IPS-18a (cell line): ENCODE measurements around the gene TGFBR2.

Source experiments
- H3K27ac ChIP-seq: one replicate; pipeline ENCODE4 v1.5.1; 2013; ENCODE audit warnings: low read length
- H3K27me3 ChIP-seq: one replicate; pipeline ENCODE4 v1.6.1; 2013; ENCODE audit warnings: mild to moderate bottlenecking, low read length; ENCODE audit not compliant: control insufficient read depth, insufficient read depth
- H3K36me3 ChIP-seq: one replicate; pipeline ENCODE4 v1.6.1; 2013; ENCODE audit warnings: low read depth, low read length; ENCODE audit not compliant: control insufficient read depth
- H3K4me1 ChIP-seq: one replicate; pipeline ENCODE4 v1.6.1; 2013; ENCODE audit warnings: low read depth, low read length; ENCODE audit not compliant: control insufficient read depth
- H3K4me3 ChIP-seq: one replicate; pipeline ENCODE4 v1.5.1; 2013; ENCODE audit warnings: low read length
- H3K9ac ChIP-seq: one replicate; pipeline ENCODE4 v1.6.1; 2013; ENCODE audit warnings: mild to moderate bottlenecking, low read length, moderate library complexity
- H3K9me3 ChIP-seq: one replicate; pipeline ENCODE4 v1.6.1; 2013; ENCODE audit warnings: low read depth, low read length; ENCODE audit not compliant: control insufficient read depth

TGFBR2 gene

GRCh38 chr3:30632065-30632464 lies 25.7 kb downstream of the TGFBR2 start:
- Histone ChIP-seq H3K27ac (no peak overlapping the region), H3K27me3 (no peaks in the 10 kb centered on the region), H3K36me3 (no peaks in the 10 kb centered on the region), H3K4me3 (no peak overlapping the region), H3K4me1 (peaks cover 19% of the 10 kb centered on the region), H3K9ac (no peak overlapping the region), H3K9me3 (no peaks in the 10 kb centered on the region)

- Histone ChIP-seq H3K9me3 (no peaks in the 10 kb centered on the region), H3K4me3 (no peak overlapping the region), H3K9ac (no peak overlapping the region), H3K36me3 (no peaks in the 10 kb centered on the region), H3K4me1 (peaks cover 18% of the 10 kb centered on the region), H3K27ac (no peak overlapping the region), H3K27me3 (no peaks in the 10 kb centered on the region)
These were observed 26.1 kb downstream of the TGFBR2 start for GRCh38 chr3:30632521-30632920.

- H3K36me3 ChIP-seq = no peaks in the 10 kb centered on the region
- no peaks in the 10 kb centered on the region for H3K27me3 ChIP-seq
- no peak overlapping the region for H3K4me3 ChIP-seq
- H3K9me3 ChIP-seq = no peaks in the 10 kb centered on the region
- H3K27ac ChIP-seq = no peak overlapping the region
- peaks cover 8% of the 10 kb centered on the region for H3K4me1 ChIP-seq
- H3K9ac ChIP-seq = no peak overlapping the region
These were observed 27.3 kb downstream of the TGFBR2 start for GRCh38 chr3:30633718-30634117.

- no peaks in the 10 kb centered on the region for H3K4me1 ChIP-seq
These were observed 28.6 kb downstream of the TGFBR2 start for GRCh38 chr3:30634761-30635735.

GRCh38 chr3:30637310-30638219 lies 31.2 kb downstream of the TGFBR2 start:
- no peak overlapping the region for H3K27ac ChIP-seq

More at GRCh38 chr3:30634761-30635735, 28.6 kb downstream of the TGFBR2 start:
- Histone ChIP-seq H3K9ac (no peak overlapping the region), H3K4me3 (no peak overlapping the region), H3K27ac (no peak overlapping the region), H3K9me3 (no peaks in the 10 kb centered on the region), H3K27me3 (no peaks in the 10 kb centered on the region), H3K36me3 (no peaks in the 10 kb centered on the region)

GRCh38 chr3:30638685-30639412 lies 32.4 kb downstream of the TGFBR2 start:
- Histone ChIP-seq H3K27me3 (no peaks in the 10 kb centered on the region), H3K9ac (no peak overlapping the region), H3K36me3 (no peaks in the 10 kb centered on the region), H3K4me1 (no peaks in the 10 kb centered on the region), H3K9me3 (no peaks in the 10 kb centered on the region), H3K27ac (no peak overlapping the region), H3K4me3 (no peak overlapping the region)

More at GRCh38 chr3:30637310-30638219, 31.2 kb downstream of the TGFBR2 start:
- no peak overlapping the region for H3K4me3 ChIP-seq
- no peaks in the 10 kb centered on the region for H3K27me3 ChIP-seq
- no peaks in the 10 kb centered on the region for H3K4me1 ChIP-seq
- no peaks in the 10 kb centered on the region for H3K9me3 ChIP-seq
- no peaks in the 10 kb centered on the region for H3K36me3 ChIP-seq
- no peak overlapping the region for H3K9ac ChIP-seq

GRCh38 chr3:30639937-30640336 lies 33.5 kb downstream of the TGFBR2 start:
- no peak overlapping the region for H3K4me3 ChIP-seq
- H3K9me3 ChIP-seq = no peaks in the 10 kb centered on the region
- no peak overlapping the region for H3K27ac ChIP-seq
- no peak overlapping the region for H3K9ac ChIP-seq
- H3K36me3 ChIP-seq = peaks cover 4% of the 10 kb centered on the region
- no peaks in the 10 kb centered on the region for H3K27me3 ChIP-seq
- H3K4me1 ChIP-seq = no peaks in the 10 kb centered on the region

- H3K9me3 ChIP-seq = no peaks in the 10 kb centered on the region
- peaks cover 9% of the 10 kb centered on the region for H3K36me3 ChIP-seq
- no peak overlapping the region for H3K4me3 ChIP-seq
- H3K27me3 ChIP-seq = no peaks in the 10 kb centered on the region
- no peak overlapping the region for H3K9ac ChIP-seq
- H3K4me1 ChIP-seq = no peaks in the 10 kb centered on the region
- no peak overlapping the region for H3K27ac ChIP-seq
These were observed 34.5 kb downstream of the TGFBR2 start for GRCh38 chr3:30640851-30641250.

GRCh38 chr3:30641416-30642251 lies 35.2 kb downstream of the TGFBR2 start:
- H3K4me1 ChIP-seq = no peaks in the 10 kb centered on the region
- H3K9me3 ChIP-seq = no peaks in the 10 kb centered on the region
- no peak overlapping the region for H3K9ac ChIP-seq
- no peaks in the 10 kb centered on the region for H3K27me3 ChIP-seq
- peaks cover 15% of the 10 kb centered on the region for H3K36me3 ChIP-seq
- H3K4me3 ChIP-seq = no peak overlapping the region
- no peak overlapping the region for H3K27ac ChIP-seq

- Histone ChIP-seq H3K9ac (no peak overlapping the region), H3K4me1 (no peaks in the 10 kb centered on the region), H3K27me3 (no peaks in the 10 kb centered on the region), H3K4me3 (no peak overlapping the region), H3K36me3 (peaks cover 20% of the 10 kb centered on the region), H3K27ac (no peak overlapping the region), H3K9me3 (no peaks in the 10 kb centered on the region)
These were observed 36.5 kb downstream of the TGFBR2 start for GRCh38 chr3:30642849-30643361.
